Left forelimb (tissue), 1 donor: ENCODE data around the gene COL6A2.
A peak's percentile ranks its signal among the peaks of the same experiment; 100 is the strongest.

Source experiments
- DNase-seq: peaks from one replicate; pipeline ENCODE4 v3.0.0-alpha.2; 2018; ENCODE audit warnings: low spot score

Gene COL6A2

DNA sequence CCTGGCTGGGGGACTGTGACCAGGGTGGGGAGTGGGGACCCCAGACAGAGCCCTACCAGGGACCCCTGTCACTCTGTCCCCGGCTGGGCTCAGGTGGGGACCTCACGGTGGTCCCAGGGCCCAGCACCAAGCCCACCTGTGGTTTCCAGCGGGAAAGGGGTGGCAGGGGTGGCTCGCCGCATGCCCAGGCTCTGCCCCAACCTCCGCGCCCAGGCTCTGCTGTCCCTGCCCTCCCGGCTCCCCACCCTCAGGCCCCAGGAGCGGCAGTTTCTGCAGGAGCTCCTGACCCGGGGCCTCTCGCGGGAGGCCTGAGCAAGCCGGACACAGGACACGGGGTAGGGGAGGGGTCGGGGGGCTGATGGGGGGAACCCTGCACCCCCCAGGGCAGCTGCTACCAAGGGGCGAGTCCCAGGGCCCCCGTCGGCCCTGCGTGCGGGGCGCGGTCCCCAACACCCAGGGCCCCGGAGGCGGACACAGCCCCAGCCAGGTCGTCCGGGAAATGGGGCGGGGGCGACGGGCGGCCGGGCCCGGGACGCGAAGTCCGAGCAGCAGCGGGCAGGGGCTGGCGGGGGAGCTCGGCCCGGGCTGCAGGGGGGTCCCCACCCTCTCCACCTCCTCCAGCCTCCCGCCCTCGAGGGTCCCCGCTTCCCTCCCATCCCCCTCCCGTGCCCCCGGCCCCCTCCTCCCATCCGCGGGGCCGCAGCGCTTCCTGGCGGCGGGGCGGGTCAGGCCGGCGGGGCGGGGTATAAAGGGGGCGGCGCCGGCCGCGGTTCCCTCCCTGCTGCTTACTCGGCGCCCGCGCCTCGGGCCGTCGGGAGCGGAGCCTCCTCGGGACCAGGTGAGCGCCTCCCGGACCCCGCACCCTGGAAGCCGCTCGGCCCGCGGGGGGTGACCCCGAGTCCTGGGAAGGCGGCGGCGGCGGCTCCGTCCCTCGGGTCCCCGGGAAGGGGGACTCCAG lies at the start of gene COL6A2:
TSS of gene COL6A2 (plus strand) at position 777 of the 958 bp plus-strand sequence.
- peak; percentile 89 for DNase-seq

DNA sequence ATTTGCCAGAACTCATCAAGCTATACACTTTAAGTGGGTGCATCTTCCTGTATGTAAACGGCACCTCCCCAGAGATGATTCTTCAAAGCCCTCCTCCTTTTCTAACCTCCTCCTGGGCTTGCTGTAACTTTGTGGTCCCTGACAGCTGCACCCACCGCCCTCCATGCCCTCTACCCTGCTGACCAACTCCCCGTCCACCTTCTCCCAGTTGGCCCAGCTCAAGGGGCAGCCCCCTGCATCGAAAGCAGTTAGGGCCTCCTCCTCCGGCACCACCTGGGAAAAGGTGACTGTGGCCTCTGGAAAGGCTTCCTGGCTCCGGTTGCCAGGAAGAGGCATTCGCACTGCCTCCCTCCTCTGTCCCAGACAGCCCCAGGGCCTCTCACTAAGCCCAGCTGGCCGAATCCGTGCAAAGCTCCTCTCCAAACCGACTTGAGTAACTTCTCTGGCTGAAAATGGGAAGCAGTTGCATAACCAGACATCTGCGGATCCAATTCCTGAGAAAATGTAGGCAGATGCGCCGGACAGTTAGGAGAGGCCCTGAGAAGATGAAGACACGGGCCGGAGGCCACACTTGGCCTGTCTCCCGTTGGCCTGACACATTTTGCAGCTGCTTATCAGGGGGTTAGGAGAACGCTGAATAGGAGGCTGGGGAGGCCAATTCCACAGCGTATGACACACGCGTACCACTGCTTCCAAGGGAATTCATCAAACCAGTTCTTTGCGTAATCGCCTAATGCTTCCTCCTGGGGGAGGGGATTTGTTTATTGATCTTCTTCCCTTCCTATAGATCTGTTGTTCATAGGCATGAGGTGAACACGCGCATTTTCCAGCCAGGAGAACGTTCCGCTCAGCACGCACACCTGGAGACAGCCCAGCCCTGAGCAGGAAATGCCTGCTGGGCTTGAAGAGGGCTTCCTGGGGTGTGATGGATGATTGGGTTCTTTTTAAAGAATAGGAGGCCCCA lies 48.7 kb upstream of the COL6A2 start:
- peak; percentile 93 for DNase-seq

DNA sequence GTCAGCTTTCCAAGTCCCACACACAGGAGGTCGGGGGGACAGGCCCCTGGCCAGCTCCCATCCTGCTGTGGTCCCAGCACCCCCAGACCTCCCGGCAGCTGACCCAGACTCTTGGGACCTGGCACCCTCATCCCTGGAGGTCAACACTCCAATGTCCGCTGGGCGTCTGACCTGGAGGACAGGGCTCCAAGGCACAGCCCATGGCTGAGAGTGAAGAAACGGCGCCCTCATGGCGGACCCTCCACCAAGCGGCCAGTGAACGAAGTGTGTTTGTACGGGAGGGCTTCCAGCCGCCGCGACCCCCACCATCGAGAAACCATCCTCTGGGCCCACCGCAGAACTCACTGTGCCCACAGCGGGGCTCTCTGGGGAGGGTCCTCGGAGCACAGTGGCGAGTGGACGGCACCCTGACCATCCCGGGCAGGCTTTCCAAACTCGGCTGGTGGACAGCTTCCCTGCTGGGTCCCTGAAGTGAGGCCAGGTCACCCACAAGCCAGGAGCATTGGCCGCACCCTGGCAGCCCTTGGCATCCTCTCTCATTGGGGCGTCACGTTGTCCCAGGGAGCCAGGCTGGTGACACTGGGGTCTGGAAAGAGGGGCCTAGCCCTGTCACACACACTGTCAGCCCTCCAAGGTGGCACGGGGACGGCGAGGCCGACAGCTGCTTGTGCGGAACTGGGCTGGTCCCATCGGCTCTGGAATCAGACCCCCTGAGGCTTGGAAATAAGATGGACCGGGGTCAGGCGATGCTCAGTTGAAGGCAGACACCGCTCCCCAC lies 47.8 kb upstream of the COL6A2 start:
- no peak for DNase-seq

DNA sequence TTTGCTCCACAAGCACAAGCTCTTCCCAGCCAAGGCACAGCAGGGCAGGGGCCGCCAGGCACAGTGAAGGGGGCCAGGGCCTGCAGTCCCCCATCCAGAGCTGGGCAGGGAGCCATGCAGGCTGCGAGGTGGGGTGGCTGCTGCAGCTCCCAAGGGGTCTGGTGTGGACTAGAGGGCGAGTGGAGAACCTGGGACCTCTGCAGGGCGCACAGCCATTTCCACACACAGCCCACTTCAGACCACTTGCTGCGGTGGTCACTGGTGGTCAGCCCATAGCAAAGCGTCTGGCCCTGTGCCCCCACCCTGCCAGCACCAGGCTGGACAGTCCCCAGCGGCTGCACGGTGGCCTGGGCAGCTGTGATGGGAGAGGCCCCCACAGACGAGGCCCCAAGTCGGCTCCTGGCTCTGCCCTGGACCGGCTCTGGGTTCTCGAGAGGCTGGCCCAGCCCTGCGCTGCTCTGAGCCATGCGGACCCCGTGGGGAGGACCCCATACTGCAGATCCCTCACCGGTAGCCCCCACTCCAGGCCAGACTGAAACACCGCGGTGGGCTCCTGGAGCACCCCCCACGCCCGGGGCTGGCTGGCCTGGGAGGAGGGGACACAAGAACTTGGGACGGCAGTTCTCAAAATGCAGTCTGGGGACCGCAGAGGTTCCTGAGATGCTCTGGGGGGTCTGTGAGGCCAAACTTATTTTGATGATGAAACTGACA lies 47.1 kb upstream of the COL6A2 start:
- DNase-seq, result peak; percentile 54

DNA sequence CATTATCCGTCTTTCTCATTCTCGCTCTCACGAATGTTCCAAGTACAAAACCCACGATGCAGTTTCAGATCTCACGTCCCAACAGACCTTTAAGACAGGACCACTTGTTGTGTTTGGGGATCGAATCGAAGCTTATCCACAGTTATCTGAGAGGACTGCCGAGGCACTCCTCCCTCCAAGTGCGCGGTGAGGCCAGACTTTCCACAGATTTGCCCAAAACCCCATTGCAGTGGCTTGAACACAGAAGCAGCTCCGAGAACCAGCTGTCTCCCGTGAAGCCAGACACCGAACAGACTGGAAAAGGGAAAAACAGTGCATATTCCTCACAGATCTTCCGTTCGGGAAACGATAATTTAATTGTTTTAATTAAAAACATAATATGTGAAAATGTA lies 46.5 kb upstream of the COL6A2 start:
- peak; percentile 41 for DNase-seq

DNA sequence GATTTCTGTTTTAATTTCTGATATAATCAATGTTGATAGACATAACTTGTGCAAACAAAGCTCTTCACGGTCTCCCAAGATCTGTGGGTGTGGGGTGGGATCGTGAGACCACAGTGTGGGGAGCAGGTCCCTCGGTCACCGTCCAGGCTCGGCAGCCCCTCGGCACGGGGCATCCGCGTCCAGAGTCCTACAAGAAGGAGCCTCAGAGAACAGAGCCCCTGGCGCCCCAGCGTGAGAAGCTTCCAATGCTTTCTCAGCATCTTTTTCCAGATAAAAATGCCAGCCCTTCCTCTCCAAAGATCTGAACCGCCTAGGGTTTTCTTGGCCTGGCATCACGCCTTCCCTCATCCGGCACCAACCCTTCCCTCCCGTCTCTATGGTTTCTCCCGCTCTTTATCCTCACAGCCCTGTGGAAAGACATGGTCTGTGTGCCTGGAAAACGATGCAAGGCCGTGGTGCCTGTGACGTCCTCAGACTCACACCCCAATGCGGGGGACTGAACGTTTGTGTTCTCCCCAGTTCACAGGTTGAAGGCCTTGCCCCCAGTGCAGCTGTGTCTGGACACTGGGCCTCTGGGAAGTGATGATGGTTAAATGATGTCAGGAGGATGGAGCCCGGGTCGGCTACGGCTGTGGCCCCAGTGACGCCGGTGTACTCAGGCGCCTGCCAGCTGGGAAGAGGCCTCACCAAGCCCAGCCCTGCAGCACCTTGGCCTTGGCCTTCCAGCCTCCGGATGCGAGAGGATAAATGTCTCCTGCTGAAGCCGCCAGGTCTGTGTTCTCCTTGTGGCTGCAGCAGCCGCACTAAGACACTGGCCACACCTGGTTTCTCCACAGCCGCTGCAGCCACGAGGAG lies 45.9 kb upstream of the COL6A2 start:
- DNase-seq, result peak; percentile 62

DNA sequence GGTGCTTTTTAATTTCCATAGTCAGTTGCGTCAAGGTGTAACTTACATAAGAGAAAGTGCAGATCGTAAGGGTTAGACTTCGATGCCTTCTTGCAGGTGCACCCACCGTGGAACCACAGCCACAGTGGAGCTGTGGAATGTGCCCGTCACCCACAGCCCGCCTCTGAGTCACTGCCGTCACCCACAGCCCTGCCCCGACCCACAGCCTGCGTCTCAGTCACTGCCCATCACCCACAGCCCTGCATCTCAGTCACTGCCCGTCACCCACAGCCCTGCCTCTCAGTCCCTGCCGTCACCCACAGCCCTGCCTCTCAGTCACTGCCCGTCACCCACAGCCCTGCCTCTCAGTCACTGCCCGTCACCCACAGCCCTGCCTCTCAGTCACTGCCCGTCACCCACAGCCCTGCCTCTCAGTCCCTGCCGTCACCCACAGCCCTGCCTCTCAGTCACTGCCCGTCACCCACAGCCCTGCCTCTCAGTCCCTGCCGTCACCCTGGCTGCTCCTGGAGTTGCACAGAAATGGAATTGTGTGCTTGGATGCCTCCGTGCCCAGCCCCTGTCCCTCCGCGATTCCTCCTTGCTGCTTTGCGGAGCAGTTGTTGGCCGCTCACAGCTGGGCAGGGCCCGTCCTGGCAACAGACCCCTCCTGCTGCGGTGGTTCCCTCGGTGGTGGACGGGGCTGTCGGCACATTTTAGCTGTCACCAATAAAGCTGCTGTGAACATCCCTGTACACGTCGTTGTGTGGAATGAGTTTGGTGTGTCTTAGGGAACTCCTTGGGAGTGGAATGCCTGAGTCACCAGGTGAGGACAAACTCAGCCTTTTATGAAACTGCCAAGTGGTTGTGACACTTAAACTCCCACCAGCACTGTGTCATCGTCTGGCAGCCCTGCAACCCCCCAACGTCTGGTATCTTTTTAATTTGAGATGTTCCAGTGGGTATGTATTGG lies 44.9 kb upstream of the COL6A2 start:
- DNase-seq, result peak; percentile 64

DNA sequence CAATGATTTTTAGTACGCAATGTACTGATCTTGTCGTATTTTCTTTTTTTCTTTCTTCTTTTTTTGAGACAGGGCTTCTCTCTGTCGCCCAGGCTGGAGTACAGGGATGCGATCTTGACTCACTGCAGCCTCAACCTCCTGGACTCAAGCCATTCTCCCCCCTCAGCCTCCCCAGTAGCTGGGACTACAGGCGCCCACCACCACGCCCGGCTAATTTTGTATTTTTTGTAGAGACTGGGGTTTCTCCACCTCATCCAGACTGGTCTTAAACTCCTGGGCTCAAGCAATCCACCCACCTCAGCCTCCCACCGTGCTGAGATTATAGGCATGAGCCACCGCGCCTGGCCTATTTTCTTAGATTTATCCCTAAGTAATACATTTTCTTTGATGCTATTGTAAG lies 43.9 kb upstream of the COL6A2 start:
- DNase-seq, result no peak

DNA sequence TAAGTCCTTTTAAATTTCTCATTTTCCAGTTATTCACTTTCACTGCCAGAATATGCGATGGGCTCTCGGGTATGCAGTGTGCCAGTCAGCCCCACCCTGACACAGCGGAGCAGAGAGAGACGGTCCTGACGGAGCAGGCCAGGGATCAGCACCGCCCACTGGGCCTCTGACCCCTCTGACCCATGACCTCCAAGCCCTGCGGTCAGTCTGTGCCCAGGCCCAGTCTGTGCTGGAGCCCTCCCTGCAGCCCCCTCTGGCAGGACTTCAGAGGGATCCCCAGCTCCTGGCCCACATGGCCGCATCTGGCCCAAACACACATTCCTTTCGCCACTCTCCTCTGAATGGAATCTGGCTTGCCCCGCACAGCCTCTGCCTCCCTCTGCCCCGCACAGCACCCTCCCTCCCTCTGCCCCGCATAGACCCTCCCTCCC lies 43.4 kb upstream of the COL6A2 start:
- peak; percentile 66 for DNase-seq

DNA sequence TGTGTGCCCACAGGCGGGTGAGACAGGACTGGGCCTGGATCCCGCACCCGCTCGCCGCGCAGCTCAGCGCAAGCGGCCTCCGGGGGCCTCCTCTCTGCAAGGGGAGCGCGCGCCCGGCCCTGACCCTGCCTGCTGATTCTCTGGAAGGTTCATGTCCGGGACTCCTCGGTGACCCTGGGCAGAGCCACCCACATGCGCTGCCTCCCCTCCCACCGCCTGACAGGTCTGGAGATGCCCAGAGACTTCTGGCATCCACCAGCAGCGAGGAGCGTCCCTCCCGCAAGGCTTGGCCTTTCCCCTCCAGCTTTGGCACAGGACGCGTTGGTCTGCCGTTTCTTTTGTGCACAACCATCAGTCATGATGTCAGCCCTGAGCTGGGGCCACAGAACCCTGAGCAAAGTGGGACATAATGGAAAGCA lies 42.0 kb upstream of the COL6A2 start:
- DNase-seq, result peak; percentile 62

DNA sequence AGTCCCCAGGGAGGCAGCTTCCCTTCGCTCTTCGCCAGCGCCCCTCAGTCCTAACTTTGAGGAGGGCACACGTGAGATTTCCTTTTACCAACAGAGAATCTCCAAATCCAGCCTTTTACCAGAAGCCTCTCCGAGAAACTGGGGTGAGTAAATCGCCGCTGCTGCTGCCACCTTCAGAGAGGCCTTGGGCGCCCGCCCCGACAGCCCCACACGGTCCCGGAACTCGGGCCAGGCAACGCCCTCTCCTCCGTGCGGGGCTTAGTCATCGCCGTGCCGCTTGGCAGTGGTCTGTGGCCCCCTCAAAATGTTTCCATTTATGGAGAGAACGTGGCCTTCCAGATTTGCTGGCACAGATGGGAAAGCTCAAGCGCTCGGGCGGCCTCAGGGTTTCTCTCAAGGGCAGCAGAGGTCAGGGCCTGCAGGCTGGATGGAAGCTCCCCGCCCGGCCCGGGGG lies 41.4 kb upstream of the COL6A2 start:
- peak; percentile 75 for DNase-seq

DNA sequence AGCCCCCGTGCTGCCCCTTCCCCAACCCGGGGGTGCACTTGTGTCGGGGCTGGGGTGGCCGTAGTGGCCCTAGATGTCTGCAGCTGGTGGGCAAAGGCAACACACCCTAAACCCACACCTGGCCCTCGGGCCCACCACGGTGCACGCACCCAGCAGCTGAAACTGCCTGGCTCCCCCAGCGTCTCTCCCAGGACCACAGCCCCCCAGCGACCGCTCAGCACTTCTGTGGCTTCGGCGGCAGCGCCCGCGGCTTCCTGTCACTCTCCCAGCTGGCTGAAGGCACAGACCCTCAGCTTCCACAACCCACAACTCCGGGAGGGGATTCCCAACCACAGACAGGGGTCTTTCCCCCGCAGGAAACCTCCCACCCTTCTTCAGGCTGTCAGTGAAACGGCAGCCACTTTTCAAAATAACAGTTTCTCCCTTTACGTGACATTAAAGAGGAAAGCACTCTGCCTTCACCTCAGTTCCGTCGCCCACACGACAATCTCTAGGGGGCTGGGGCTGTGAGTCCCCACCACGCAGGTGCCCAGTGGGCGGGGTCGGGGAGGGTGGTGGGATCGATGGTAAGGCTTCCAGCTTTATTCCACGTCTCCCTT lies 40.7 kb upstream of the COL6A2 start:
- peak; percentile 62 for DNase-seq

DNA sequence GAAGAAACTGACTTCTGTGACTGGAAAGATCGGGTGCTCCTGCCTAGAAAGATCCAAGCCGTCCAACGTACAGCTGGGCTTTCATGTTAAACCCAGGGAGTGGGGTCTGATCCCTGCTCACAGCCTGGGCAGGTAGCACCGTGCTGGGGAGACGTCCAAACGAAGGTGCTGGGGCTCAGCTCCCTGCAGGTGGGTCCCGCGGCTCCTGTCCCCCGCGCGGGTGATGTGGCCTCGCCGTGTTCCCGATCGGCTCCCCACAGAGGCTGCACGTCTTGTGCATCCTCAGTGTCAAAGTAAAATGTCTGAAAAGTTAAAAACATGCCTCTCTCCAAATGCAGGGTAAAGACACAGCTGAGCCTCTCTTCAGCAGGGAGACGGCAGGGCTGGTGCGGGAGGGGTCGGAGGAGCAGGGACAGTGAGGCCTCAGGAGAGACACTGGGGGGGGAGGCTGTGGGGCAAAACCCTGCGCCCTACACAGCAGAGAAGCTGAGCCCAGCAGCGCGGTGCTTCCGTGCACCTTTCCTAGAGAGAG lies 40.1 kb upstream of the COL6A2 start:
- peak; percentile 12 for DNase-seq

DNA sequence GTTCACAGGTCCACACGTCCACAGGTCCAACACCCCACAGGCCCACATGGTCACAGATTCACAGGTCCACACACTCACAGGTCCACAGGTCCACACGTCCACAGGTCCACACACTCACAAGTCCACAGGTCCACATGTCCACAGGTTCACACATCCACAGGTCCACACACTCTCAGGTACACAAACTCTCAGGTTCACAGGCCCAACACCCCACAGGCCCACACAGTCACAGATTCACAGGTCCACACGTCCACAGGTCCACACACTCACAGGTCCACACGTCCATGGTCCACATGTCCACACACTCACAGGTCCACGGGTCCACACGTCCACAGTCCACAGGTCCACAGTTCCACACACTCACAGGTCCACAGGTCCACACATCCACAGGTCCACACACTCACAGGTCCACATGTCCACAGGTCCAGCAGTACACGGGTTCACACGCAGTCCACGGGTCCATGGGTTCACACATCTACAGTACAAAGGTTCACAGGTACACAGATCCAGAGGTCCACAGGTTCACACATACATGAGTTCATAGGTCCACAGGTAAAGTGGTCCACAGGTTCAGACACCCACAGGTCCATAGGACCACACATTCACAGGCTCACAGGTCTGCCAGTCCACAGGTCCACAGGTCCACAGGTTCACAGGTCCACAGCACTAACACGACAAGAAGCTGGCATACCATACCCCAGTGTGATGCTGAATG lies 39.3 kb upstream of the COL6A2 start:
- DNase-seq, result peak; percentile 64

DNA sequence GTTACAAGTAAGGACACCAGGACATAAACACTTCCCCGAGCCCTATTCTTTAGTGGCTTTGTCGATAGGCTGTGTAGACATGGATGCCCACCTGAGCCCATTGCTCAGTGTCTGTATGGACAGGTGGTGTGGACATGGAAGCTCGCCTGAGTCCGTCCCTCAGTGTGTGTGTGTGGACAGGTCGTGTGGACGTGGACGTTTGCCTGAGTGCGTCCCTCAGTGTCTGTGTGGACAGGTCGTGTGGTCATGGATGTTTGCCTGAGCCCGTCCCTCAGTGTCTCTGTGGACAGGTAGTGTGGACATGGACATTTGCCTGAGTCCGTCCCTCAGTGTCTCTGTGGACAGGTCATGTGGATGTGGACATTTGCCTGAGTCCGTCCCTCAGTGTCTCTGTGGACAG lies 38.7 kb upstream of the COL6A2 start:
- peak; percentile 34 for DNase-seq

DNA sequence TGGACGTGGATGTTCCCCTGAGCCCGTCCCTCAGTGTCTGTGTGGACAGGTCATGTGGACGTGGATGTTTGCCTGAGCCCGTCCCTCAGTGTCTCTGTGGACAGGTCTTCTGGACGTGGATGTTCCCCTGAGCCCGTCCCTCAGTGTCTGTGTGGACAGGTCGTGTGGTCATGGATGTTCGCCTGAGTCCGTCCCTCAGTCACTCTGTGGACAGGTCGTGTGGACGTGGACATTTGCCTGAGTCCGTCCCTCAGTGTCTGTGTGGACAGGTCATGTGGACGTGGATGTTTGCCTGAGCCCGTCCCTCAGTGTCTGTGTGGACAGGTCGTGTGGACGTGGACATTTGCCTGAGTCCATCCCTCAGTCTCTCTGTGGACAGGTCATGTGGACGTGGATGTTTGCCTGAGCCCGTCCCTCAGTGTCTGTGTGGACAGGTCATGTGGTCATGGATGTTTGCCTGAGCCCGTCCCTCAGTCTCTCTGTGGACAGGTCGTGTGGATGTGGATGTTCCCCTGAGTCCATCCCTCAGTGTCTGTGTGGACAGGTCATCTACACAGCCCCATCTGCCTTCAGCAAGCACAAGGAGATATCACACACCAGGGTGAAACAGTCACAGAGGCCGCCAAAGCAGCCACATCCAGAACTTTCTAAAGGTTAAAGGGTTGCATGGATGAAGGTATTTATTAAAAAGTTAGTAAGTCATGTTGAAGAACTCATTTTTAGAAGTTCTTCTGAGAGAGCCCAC lies 38.0 kb upstream of the COL6A2 start:
- DNase-seq, result peak; percentile 42

DNA sequence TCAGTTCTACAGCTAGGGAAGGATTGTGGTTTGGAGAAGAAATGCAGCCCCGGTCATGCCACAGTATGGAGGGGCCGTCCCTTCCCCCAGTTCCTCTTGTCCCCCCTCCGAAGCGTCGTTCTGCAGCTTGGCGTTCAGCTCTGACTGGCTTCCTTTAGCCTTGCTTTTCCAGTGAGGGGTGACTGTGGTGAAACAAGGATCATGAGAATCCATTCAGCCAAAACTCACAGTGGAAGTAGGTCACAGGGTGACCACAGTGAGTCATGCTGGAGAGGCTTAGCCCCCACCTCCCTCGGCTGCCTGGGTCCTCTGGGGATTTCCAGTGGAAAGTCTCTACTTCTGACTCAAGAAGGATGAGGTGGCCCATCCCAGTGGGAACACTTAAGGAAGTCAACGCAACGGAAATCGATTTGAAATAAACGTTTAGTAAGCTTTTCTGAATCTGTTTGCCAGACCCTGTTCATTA lies 37.3 kb upstream of the COL6A2 start:
- DNase-seq, result peak; percentile 52
